GM19043 (cell line): Measurements from ENCODE around the gene HAT1.
A peak's percentile ranks its signal among the peaks of the same experiment; 100 is the strongest.
"Not testable (repeated sequence)": the region's sequence is repeated elsewhere in the genome, so short reads cannot be mapped to it uniquely, and the experiment has no call there.

Source experiments
- ATAC-seq: cut with Tn5 transposase; IDR thresholded peaks from one replicate; pipeline ENCODE4 v1.9.1; 2021; ENCODE audit warnings: low read depth; ENCODE audit not compliant: unreplicated experiment

The HAT1 gene, protein sequence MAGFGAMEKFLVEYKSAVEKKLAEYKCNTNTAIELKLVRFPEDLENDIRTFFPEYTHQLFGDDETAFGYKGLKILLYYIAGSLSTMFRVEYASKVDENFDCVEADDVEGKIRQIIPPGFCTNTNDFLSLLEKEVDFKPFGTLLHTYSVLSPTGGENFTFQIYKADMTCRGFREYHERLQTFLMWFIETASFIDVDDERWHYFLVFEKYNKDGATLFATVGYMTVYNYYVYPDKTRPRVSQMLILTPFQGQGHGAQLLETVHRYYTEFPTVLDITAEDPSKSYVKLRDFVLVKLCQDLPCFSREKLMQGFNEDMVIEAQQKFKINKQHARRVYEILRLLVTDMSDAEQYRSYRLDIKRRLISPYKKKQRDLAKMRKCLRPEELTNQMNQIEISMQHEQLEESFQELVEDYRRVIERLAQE

DNA sequence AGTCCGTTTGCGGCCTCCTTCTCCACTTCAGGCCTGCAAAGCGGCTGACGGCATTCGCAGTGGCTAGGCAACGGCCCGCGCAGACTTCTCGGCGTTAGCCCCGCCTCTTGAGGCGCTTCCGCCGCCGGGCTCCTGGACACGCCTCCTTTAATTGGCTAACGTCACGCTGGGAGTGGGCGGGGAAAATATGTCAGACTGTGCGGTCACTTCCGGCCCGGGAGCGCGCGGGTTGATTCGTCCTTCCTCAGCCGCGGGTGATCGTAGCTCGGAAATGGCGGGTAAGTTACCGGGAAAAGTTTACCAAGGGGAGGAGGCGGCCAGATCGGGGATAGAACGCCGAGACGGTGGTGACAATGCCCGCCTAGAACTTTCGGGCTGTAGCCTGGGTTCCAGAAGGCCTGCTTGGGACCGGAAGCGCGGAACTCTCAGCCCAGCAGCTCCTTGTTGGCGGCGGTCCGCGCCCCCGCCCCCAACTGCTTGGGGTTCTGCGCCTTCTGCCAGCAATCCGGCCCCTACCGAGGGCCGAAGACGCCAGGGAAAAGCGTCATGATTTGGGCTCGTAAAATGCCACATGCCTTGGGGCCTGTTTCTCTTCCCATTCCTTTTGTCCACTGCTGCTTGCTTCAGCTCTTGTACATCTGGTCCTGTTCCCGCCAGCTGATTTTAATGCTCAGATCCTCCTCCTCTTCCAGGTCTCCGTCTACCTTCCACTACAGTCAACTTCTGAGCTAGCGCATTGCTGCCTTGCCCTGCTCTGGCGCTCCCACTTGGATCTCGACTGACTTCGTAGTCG is at the start of gene HAT1:
Gene HAT1, plus strand, starts transcription at position 232 of the 793 bp plus-strand sequence. Its CDS starts 40 bp downstream, at position 272.
- peak; percentile 97 for ATAC-seq

DNA sequence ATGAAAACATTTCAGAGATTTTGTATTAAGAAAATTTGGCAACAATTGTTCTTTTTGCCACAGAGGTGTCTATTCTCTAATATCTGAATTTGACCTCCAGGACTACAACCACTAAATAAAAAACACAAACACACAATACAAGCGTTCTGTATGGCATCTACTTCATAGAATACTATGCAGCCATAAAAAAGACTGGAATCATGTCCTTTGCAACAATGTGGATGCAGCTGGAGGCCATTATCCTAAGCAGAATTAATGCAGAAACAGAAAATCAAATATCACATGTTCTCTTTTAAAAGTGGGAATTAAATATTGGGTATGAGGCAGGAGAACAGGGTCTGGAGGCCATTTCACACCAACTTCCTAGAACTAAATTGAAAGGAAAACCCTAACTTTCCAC is 47.7 kb upstream of the HAT1 start:
- no peak for ATAC-seq

DNA sequence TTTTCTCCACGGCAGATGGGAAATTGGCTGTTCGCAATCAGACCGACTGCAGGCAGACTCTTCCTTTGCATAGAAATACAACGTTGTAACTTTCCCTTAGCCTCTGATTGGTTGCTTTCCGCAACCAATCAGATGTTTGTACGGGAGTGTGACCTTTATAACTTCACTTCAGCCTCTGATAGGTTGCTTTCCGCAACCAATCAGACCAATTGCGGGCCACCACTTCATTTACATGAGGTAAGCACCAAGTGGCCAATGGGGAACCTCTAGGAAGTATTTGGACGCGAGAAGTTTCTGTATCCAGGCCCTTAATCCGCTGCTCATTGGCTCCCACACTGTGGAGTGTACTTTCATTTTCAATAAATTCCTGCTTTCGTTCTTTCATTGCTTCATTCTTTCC is 47.3 kb upstream of the HAT1 start:
- ATAC-seq: no peak

DNA sequence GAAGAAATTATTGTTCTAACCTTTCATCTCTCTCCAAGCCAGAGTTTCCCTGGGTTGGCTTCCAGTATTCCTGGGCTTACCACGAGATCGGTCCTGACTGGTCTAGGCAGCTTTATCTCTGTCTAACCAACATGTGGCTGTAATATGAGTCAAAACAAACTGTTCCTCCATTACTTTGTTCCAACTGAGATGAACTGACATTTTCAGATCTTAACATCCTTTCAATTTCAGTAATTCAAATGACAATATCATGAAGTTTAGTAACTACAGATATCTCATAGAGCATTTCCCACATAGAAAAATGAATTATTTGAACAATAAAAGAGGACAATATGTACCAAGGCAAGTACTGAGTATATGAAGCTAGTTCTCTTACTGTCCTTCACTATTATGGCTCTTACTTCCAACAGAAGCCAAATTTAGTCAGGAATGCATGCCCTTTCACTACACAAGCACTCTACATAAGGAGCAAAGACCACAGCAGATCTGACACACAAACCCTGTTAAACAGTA is 43.7 kb upstream of the HAT1 start:
- no peak for ATAC-seq

DNA sequence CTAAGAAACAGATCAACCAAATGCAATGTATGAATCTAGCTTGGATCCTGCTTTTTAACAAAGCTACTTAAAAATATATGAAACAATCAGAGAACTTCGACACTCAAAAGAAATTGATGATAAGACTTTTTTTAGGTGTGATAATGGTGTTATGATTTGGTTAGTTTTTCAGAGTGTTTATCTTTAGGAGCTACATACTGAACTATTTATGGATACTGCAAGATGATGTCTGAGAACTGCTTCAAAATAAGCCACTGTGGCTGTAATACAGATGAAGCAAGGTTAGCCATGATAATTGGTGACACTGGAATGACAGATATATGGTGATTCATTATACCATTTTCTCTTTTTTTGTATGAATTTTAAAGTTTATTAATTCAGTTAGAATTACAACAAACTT is 42.4 kb upstream of the HAT1 start:
- ATAC-seq: no peak

DNA sequence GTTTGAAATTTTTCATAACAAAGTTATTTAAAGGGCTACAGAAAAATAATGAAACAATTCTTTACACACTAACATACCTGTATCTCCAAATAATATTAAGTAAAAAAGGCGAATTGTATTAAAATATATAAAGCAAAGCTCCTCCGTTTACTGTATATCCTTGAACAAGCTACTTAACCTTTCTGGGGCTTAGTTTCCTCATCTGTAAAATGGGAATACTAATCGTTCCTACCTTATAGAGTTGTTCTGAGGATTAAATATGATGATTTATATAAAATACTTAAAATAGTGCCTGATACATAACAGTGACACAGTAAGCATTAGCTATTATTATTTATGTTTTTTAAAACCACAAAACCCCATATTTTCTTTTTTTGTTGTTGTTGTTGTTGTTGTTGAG is 41.5 kb upstream of the HAT1 start:
- ATAC-seq: no peak

DNA sequence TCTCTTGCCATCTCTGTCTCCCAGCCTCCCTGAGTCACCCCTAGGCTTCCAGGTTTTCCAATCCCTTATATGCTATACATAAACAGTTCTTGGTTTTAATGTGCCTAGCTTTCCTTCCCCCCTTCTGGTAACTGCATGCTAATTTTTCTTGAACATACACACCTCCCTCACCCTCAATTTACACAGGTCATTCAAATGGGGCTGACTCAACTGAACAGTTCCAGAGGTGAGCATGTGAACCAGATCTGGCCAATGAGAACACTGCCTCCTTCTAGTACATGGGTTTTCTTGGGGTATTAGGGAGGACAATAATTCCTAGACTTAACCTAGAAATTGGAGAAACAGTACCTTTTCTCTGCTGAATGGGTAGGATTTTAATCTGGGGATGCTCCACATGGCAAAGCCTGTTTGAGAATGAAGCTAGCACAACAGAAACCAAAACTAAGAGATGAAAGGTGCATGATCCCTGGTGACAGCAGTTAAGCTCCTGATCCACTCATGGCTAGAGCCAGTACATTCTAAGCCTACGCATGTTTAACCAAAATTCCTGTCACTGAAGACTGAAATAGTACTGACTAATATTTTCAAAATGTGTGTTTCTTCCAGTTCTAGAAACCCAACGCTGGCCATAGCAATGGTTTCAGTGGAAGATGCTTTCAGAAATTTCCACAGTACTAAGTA is 40.0 kb upstream of the HAT1 start:
- ATAC-seq: no peak

DNA sequence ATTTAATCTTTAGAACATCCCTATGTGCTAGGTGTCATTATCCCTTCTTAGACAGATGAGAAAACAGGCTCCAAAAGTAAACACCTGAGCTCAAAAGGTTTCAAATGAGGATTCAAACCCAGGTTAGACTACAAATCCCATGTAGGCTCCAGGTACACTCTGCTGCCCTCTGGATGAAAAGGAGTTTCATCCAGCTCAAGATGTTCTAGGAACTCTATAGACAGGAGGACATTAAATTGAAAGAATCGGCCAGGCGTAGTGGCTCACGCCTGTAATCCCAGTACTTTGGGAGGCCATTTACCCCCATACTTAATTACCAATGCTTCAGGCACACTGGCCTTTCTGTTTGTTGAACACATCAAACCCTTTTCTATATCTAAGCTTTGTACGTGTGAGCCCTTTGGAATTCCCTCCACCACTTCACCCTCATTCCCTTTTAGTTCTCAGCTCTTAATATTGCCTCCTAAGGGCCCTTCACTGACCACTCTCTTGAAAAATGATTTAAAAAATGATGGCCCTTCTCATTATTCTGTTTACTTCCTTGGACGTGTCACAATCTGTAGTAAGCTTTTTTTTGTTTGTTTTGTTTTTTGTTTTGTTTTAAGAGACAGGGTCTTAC is 38.9 kb upstream of the HAT1 start:
- ATAC-seq: no peak

DNA sequence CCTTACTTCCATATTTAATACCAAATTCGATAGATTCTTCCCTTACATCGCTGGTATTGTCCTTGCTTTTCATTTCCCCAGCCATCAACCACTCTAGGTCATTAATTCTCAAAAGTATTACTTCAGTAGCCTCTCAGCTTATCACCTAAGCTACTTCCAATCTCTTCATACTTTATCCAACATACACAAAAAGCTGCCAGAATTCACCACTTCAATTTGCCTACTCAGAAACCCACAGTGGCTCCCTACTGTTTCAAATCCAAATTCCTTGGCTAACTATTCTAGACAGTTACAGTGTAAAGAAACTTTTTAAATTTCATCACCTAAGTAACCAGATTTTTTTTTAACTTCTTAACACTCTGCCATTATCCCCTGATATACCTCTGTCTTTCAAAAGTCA is 32.9 kb upstream of the HAT1 start:
- ATAC-seq: no peak

DNA sequence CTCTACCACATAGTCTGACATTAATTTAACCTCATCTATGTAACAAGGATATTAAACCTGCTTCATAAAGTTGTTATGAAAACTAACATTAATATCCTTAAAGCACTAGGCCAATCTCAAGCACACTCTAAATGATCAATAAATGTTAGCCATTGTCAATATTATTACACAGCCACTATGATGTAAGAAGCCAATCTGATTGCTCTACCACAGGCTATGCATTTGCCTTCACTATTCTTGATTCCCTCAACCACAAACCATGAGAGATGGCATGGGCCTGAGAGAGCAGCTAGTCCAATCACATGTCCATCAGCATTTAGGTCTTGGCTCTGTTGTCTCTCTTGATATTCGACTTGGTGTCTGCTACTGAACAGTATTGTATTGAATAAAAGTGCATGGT is 32.5 kb upstream of the HAT1 start:
- ATAC-seq: no peak

DNA sequence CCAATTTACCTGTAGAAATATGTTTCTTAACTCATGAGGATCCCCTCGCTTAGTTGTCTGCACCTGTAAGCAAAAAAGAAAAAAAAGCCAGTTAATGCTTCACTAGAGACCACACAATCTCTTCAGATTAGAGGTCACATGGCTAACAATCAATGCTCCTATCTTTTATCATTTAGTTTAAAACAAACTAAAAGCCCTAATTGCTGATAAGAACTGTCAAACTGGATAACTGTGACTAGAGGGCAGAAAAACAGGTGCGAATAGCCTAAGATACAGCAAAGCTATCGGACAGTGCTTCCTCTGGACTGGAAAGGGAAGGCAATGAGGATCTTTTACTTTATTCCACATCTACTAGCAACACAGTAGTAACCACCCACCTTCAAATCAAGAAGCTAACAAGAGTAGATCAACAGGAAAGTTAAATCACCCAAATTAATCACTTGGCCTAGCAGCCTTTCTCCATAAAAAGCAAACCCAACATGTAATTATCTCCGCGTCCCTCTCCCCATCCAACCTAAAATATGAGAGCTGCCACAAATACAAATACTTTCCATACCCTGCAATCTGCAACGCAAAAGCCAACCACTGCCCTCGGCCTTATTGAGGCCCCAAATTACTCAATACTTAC is 29.0 kb upstream of the HAT1 start:
- no peak for ATAC-seq

DNA sequence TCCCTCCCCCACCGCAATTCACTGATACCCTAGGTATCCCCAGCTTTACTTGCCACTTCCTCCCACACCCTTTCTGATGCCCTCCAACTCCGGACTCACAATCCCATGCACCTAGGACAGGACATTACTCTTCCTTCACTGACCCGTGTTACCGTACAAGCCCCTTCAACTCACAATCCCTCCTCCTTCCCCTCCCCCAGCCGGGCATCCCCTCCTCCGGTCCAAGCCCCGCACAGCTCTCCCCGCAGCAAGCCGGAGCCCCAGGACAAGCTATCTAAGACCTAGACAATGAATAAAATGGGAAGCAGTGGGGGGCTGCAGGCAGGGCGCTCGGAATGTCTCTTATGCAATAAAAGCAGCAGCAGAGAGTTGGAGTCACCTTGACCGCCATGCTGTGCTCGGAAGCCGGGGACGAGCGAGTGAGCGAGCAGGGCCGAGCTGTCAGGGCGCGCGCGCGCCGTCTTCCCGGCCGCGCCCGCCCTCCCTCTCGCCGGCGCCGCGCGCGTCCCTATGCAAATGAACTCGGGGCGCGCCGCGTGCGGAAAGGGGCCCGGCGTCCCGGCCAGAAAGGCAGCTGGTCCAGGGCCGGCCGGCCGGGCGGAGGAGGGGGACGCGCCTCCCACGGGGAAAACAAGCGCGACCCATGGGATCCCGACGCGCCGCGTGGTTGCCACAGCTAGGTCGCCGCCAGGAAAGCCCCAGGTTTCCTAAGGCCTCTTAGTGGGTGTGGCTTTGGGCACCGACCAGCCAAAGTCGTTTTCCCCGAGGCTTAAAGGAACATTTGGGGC is 28.2 kb upstream of the HAT1 start, which contains the start of gene SLC25A12:
Gene SLC25A12, minus strand, starts transcription at position 421 of the 788 bp plus-strand sequence. Its CDS starts 30 bp downstream, at position 391.
- peak; percentile 87 for ATAC-seq

DNA sequence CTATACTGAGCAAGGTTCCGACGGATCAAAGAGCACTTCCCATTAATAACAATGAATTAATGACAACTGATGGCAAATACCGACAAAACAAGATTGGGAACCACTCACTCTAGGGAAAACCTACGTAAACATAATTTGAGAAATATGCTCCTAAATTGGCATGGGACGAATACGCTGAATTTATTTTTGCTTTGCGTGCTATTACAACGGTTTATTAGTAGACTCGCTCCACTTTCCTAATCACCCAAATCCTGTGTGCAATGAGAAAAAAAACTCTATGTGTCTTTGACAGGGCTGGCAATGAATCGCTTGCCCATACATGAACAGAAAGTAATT is 27.7 kb upstream of the HAT1 start:
- ATAC-seq: no peak

DNA sequence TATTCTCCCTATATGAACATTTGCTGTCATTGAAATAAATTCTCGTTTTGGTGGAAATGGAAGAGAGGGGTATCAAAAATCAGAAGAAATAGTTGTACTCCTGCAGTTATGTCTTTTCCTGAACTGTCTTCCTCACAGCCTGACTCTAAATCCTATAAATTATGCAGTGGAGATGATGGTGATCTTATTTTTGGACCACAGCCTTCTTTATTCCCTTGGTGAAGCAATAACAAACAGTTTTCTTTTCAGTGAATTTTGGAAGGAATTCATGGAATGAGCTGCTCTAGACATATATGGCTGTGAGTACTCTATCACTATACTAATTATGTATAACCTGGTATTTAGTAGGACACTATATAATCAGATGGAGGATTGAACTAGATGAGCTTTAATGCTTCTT is 26.5 kb upstream of the HAT1 start:
- no peak for ATAC-seq

DNA sequence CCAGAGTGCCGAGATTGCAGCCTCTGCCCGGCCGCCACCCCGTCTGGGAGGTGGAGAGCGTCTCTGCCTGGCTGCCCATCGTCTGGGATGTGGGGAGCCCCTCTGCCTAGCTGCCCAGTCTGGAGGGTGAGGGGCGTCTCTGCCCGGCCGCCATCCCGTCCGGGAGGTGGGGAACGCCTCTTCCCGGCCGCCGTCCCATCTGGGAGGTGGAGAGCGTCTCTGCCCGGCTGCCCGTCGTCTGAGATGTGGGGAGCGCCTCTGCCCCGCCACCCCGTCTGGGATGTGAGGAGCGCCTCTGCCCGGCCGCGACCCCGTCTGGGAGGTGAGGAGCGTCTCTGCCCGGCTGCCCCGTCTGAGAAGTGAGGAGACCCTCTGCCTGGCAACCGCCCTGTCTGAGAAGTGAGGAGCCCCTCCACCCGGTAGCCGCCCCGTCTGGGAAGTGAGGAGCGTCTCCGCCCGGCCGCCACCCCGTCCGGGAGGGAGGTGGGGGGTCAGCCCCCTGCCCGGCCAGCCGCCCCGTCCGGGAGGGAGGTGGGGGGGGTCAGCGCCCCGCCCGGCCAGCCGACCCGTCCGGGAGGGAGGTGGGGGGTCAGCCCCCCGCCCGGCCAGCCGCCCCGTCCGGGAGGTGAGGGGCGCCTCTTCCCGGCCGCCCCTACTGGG is 22.5 kb upstream of the HAT1 start:
- ATAC-seq: not testable (repeated sequence)

DNA sequence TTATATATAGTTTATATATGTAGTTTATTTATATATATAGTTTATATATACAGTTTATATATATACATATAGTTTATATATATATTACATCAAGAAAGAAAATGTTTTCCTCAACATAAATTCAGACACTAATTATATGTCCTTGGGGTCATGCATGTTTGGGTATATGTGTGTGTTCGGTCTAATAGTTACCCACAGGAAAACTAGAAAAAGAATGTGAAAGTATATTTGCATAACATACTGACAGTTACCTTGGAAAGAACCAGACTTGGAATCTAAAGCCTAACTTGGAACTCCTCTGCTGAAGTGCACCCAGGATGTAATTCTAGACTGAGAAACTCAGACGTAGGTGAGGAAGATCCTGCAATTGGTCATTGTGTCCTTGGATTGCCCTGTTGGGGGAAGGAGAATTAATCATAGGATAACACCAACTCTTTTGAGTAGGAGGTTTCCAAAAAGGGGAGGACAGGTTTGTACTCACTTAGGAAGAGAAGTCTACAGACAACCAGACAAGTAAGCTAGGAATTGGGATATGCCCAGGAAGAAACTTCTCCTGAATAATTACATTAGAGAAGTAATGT is 19.3 kb upstream of the HAT1 start:
- no peak for ATAC-seq

DNA sequence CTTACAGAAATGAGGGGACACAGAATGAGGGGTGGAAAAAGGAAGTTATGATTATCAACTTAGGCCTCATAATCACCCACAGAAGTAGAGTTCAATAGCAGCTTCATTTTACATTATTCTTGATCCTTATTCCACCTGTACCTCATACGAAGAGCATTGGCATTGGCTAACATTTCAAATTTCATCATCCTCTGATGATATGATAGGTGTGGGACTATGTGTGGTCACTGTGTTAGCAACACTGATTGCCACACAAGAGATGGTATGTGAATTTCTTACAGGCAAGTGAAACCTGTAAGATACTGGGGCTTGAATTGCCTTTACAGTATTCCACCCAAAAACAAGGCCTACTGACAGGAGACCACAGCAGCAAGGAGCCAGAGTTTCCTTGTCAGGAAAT is 14.0 kb upstream of the HAT1 start:
- ATAC-seq: no peak

DNA sequence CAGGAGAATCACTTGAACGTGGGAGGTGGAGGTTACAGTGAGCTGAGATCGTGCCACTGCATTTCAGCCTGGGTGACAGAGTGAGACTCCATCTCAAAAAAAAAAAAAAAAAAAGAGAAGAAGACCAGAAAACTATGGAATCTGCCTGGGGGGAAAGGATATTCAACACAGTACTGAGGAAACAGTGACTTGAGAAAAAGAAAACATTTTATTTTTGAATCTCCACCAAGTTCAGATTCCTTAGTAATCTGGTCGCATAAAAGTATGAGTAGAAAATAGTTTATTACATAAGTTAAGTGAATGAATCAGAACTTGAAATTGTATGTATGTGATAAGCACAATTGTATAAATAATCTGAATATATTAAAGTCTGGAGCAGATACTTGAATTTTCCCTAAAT is 13.0 kb upstream of the HAT1 start:
- ATAC-seq: no peak

DNA sequence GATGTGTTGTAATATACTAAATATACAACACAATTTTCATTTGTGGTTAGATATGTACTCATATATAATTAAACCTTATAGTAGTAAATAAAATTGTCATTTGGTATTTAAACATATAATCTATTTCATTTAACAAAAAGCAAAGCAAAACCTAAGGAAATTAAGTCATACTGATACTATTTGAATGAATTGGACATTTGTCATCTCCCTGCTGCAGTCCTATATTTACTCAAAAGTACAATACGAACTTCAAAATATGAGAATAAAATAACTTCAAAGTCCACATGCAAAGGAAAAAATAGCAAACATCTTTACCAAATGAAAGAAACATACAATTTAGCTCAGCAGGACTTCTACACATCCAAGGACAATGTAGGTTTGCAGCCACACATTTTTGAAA is 11.8 kb upstream of the HAT1 start:
- no peak for ATAC-seq
